ENCODE results near the gene PPP6R2. TPM values are rescaled to one million over a fixed set of nuclear protein-coding genes. Genes with fewer than 3 reads are reported as not detected.
"Not testable (repeated sequence)": the region's sequence is repeated elsewhere in the genome, so short reads cannot be mapped to it uniquely, and the experiment has no call there.

The PPP6R2 gene
- total RNA-seq, 1 experiment from 2014 or later, result 61.3 TPM

DNA sequence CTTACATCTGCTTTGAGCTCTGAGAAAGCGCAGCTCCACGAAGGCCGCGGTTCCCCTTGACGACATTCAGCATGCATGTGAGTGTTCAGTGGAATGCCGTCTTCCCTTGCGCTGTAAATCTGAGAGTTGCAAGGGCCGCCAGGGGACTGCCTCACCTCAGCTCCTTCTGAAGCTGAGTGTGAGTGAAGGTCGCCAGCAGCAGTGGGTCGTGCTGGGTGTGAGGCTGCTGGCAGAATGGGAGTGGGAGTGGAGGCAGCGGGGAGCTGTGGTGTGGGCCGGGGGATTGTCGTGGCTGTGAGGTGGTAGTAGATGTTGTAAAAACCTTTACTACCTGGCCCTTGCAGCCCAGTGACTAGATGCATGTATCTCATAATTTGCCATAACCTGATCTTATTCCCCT lies 65.2 kb downstream of the PPP6R2 start:
- ChIA-PET RAD21 (ENCODE audit: low non-redundant PET in 1 of 2, low total read pairs in 2 of 2, uncharacterized antibody in 2 of 2, unreplicated experiment in 2 of 2) (no interaction called here), CTCF (interaction anchor here (1.1 kb wide), 1 partner anchor 8 kb away, joined by 3 read pairs; no protein-coding TSS in a partner anchor), POLR2A (no interaction called here)
- Histone ChIP-seq H3K9me3 (ENCODE audit: control insufficient read depth in 1 of 2, insufficient read depth in 1 of 2, low read depth in 1 of 2, low read length in 2 of 2) (no peaks in the 10 kb centered on the region), H3K27ac (ENCODE audit: low read depth, low read length) (no peak overlapping the region), H4K20me1 (ENCODE audit: insufficient read depth) (no peaks in the 10 kb centered on the region), H3K9me2 (ENCODE audit: insufficient read depth) (no peaks in the 10 kb centered on the region), H3K27me3 (ENCODE audit: insufficient read depth, low read length) (no peaks in the 10 kb centered on the region), H3K9ac (ENCODE audit: low read length) (no peak overlapping the region), H3K79me2 (ENCODE audit: insufficient read depth, low read length) (peaks cover 15% of the 10 kb centered on the region; the same call in 1 of the 2 replicates), H3K4me1 (ENCODE audit: control insufficient read depth in 1 of 2, insufficient read depth in 2 of 2, low read length in 2 of 2) (no peaks in the 10 kb centered on the region), H3K36me3 (ENCODE audit: control insufficient read depth in 1 of 2, insufficient read depth in 2 of 2, low read length in 2 of 2) (peaks cover 6 to 18% of the 10 kb centered on the region in 2 experiments; a peak in 1 of 4 replicates), H3K4me2 (ENCODE audit: low read length) (no peak overlapping the region), H2AFZ (ENCODE audit: low read depth, low read length, poor library complexity, severe bottlenecking) (no peak overlapping the region), H3K4me3 (replicated peaks in 1 of 2; ENCODE audit: low read depth in 1 of 2, low read length in 2 of 2) (no peak overlapping the region)
- TF ChIP-seq CBX3 (IDR thresholded peaks at IDR 0.05; ENCODE audit: low read depth) (no peak), EGR1 (IDR thresholded peaks at IDR 0.05; ENCODE audit: low read depth) (no peak), EZH2 (IDR thresholded peaks at IDR 0.05) (no peak), RAD21 (IDR thresholded peaks at IDR 0.05; ENCODE audit: low read depth) (no peak)
- TF ChIP-seq, protein P1, sequence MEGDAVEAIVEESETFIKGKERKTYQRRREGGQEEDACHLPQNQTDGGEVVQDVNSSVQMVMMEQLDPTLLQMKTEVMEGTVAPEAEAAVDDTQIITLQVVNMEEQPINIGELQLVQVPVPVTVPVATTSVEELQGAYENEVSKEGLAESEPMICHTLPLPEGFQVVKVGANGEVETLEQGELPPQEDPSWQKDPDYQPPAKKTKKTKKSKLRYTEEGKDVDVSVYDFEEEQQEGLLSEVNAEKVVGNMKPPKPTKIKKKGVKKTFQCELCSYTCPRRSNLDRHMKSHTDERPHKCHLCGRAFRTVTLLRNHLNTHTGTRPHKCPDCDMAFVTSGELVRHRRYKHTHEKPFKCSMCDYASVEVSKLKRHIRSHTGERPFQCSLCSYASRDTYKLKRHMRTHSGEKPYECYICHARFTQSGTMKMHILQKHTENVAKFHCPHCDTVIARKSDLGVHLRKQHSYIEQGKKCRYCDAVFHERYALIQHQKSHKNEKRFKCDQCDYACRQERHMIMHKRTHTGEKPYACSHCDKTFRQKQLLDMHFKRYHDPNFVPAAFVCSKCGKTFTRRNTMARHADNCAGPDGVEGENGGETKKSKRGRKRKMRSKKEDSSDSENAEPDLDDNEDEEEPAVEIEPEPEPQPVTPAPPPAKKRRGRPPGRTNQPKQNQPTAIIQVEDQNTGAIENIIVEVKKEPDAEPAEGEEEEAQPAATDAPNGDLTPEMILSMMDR (IDR thresholded peaks at IDR 0.05 in 2 of 3, conservative IDR thresholded peaks at IDR 0.05 in 1 of 3; ENCODE audit: borderline replicate concordance in 1 of 3, insufficient read depth in 1 of 3, low read depth in 2 of 3, low read length in 2 of 3), result no peak
- no peak for DNase-seq (ENCODE audit: low read depth, low spot score)
- no TSS peak for BruUV-seq (replicated peaks)
- intact Hi-C loops (cut with micrococcal nuclease), result no loop called here
- ATAC-seq, result no peak

DNA sequence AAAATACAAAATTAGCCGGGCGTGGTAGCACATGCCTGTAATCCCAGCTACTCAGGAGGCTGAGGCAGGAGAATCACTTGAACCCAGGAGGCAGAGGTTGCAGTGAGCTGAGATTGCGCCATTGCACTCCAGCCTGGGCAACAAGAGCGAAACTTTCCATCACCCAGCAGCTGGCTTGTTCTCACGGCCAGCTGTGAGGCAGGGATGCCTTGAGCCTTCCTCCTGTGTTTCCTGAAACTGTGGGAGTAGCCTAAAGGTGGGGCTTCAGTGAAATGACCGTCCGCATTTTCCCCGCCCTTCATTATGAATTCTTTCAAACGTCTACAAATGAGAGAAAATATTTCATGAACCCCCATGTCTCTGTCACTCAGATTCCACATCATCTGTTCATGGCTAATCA lies 65.8 kb downstream of the PPP6R2 start:
- H2AFZ ChIP-seq (ENCODE audit: low read depth, low read length, poor library complexity, severe bottlenecking); H3K4me2 ChIP-seq (ENCODE audit: low read length); H3K4me3 ChIP-seq (replicated peaks in 1 of 2; ENCODE audit: low read depth in 1 of 2, low read length in 2 of 2); intact Hi-C loops (cut with micrococcal nuclease); RAD21 ChIA-PET (ENCODE audit: low non-redundant PET in 1 of 2, low total read pairs in 2 of 2, uncharacterized antibody in 2 of 2, unreplicated experiment in 2 of 2); H3K9me2 ChIP-seq (ENCODE audit: insufficient read depth); DNase-seq (ENCODE audit: low read depth, low spot score); POLR2A ChIA-PET; H3K27me3 ChIP-seq (ENCODE audit: insufficient read depth, low read length); BruUV-seq (replicated peaks); H3K9me3 ChIP-seq (ENCODE audit: control insufficient read depth in 1 of 2, insufficient read depth in 1 of 2, low read depth in 1 of 2, low read length in 2 of 2); H3K79me2 ChIP-seq (ENCODE audit: insufficient read depth, low read length); ATAC-seq; H3K9ac ChIP-seq (ENCODE audit: low read length); H3K4me1 ChIP-seq (ENCODE audit: control insufficient read depth in 1 of 2, insufficient read depth in 2 of 2, low read length in 2 of 2); H4K20me1 ChIP-seq (ENCODE audit: insufficient read depth); H3K27ac ChIP-seq (ENCODE audit: low read depth, low read length): not testable (repeated sequence)
- H3K36me3 ChIP-seq (ENCODE audit: control insufficient read depth in 1 of 2, insufficient read depth in 2 of 2, low read length in 2 of 2), result peaks cover 6 to 18% of the 10 kb centered on the region in 2 experiments; a peak in 2 of 4 replicates
- CTCF ChIA-PET, result interaction anchor here (1.1 kb wide), 1 partner anchor 9 kb away, joined by 3 read pairs; no protein-coding TSS in a partner anchor
